ENCODE results near the gene C9orf85.

The C9orf85 gene

DNA sequence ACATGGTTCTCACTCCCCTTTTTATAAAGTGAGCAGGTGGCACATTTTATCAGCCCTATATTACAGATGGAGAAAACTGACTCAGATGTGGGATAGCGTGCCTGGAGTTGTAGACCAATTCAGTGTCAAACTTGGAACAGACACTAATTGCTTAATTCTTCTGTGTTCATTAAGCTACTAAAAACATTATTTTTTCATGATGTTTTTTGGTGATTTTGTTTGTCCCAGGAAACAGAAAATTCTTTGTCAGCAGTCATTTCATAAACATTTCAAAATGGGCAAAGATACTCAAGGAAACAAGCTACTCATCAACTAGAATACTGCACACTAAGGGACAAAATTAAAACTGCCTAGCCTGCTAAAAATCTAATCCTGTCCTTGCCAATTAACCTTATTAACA, 2.6 kb upstream of the C9orf85 start:
- DNase-seq (ENCODE audit: low read depth): no peak

- peak; percentile 15 for DNase-seq (ENCODE audit: low read depth)
These were observed 1.4 kb upstream of the C9orf85 start for GRCh38 chr9:71909887-71910649.

GRCh38 chr9:71910650-71911060, 784 bp upstream of the C9orf85 start:
- no peak for DNase-seq (ENCODE audit: low read depth)

DNA sequence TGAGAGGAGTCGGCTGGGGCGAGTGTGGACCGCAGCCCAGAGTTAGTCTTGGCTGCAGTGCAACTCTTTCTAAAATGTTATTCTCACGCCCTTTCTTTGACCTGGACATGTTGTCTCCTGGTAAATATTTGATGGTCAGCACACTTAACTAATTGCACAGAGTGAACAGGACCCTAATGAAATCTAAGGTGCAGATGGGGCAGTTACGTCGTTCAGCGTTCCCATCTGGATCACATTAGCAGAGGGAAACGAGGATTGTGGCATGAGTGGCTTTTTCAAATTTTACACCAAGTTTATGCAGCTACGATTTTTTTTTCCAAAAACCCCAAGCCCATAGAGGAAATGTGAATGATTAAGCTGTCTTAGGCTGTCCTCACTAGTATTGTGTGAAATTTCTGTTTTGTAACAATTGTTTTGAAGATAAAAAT, 483 bp downstream of the C9orf85 start:
- no peak for DNase-seq (ENCODE audit: low read depth)

- DNase-seq (ENCODE audit: low read depth): no peak
These were observed 4.1 kb downstream of the C9orf85 start for GRCh38 chr9:71915495-71915894.

GRCh38 chr9:71916834-71917534, 5.5 kb downstream of the C9orf85 start:
- DNase-seq (ENCODE audit: low read depth): no peak

GRCh38 chr9:71918419-71918818, 7.0 kb downstream of the C9orf85 start:
- no peak for DNase-seq (ENCODE audit: low read depth)

DNA sequence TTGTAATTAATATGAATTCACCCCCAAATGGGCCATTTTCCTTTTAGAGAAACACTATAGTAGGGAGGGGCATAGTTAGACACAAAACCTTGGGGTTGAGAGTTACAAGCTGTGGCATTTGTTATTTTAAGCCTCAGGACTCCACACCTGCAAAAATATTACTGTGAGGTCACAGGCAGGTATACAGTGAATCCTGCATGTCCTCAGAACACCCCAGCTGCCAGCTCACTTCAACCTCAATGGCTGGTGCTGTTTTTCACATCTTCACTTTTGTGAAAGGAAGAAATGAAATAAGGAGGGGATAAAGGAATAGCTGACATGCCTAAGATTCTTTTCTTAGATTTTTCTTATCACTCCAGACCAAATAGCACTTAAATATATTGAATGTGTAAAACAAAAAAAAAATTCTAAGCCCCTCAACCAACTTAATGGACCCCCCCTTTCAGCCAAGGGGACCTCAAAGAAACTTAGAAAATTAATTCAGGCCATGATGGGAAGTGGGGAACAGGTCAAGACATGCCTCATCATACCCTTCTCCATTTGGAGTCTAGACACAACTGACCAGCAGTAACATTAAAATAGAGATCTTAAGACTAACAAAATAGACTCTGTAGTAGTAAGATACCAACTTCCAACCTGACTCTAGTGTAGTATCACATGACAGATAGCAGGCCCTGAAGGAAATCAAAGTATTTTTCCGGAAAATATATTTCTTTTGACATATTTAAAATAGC, 9.2 kb downstream of the C9orf85 start:
- no peak for DNase-seq (ENCODE audit: low read depth)

DNA sequence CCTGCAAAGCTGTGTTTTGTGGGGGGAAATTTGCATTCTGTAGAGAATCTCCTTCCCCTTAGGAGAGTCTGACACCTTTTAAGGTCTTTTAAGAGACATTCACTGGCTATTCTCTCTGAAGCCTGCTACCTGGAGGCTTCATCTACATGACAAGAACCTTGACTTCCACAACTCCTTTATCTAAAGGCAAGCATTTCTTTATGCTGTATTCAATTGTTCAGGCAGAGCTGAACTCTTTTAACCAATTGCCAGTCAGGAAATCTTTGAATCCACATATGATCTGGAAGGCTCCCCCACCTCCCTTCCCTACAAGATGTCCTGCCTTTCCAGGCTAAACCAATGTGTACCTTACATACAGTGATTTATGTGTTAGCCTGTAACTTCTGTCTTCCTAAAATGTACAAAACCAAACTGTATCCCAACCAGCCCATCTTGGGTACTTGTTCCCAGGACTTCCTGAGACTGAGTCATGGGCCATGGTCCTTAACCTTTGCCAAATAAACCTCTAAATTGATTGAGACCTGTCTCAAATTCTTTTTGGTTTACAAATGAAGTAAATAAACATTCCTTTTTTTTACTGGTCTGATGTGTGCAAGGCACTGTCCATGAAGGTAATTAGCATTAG, 9.9 kb downstream of the C9orf85 start:
- DNase-seq (ENCODE audit: low read depth): no peak

- DNase-seq (ENCODE audit: low read depth): no peak
These were observed 13.1 kb downstream of the C9orf85 start for GRCh38 chr9:71924576-71924975.

- DNase-seq (ENCODE audit: low read depth): no peak
These were observed 14.4 kb downstream of the C9orf85 start for GRCh38 chr9:71925834-71926233.

DNA sequence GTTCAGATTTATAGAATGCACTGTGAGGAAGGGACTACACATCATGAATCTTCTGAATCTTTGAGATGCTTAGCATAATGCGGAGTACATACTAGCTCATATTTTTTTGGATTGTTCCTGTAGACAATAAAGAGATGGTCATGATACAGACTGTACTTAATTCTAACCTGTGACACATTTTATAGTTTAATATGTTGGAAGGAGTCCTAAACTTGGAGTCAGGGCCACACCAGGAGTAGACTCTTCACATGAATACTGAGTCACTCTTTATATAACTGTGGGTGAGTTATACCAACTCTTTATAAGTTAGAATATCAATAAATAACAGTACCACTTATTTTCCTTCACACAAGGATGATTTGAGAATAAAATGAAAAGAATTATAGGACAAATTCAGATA, 16.9 kb downstream of the C9orf85 start:
- no peak for DNase-seq (ENCODE audit: low read depth)

DNA sequence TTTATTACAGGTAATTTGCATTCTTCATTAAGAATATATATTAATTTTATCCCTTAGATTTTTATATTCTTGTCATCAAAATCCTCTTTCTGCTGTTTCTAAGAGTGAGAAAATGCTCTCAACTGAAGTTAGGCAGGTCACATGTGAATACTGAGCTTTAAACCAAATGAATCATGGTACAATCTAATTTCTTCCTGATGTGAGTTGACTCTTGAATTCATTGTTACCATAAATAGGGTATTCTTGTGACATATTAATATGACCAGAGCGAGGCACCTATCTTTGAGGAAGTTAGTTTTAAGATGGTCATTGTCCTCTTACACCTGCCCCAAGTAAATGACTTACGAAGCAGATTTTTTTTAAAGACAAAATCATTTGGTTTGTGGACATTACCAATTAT, 17.4 kb downstream of the C9orf85 start:
- no peak for DNase-seq (ENCODE audit: low read depth)

DNA sequence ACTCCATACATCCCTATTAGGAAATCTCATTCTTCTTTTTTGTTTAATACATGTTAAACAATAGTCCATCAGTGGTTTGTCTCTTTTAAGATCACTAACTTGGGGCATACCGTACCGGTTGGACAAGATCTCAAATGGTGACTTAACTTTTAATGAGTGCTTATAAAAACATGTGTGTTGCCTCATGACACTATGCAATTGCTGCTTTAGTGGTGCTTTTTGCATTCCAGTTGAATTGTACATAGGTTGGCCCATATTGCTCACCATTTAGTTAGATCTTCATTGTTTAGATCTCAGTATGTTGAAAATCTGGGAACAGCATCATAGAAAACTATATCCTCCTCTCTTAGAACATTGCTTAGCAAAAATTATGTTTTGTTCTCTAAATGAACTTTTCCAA, 17.8 kb downstream of the C9orf85 start:
- DNase-seq (ENCODE audit: low read depth): no peak

GRCh38 chr9:71929791-71930440, 18.5 kb downstream of the C9orf85 start:
- no peak for DNase-seq (ENCODE audit: low read depth)

DNA sequence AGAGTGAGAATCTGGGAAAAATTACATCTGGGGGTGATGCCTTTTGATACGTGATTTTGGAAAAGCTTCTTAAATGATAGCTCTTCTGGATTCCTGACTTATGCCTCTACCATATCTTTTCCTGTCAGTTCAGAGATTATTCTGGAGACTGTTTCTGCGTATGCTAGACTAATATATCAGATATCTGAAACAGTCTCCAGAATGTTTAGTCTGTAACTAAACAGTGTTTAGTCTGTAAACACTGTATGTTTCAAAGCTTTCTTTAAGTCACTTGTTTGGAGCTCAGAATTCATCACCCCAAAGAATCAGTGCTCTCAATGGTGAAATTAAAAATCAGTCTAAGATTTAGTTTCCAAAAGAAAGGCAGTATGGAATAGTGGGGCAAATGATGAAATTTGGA, 19.7 kb downstream of the C9orf85 start:
- no peak for DNase-seq (ENCODE audit: low read depth)

GRCh38 chr9:71936066-71936465, 24.6 kb downstream of the C9orf85 start:
- no peak for DNase-seq (ENCODE audit: low read depth)

DNA sequence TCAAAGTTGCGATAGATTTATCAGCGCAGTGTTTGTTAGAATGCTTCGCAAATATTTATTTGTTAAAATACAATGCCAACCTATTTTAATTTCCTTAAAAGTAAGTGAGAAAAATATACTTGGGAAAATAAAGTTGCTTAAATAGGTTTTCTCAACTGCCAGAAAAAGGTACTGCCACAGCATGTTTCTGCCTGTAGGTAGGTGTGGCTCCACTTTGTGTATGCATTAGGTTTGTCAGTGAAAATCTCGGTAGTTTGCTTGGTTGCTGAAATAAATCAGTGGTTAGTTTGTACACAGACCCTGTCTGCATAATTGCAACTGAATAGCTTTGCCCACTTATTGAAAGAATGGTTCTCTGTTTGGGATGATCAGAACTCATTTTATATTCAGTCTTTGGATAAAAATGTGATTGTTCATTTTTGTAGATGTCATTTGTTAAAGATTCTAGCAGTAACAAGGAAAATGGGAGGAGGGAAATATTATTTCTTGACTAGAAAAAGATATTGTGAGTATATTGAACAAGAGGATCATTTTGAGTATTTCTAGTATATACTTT, 25.7 kb downstream of the C9orf85 start:
- DNase-seq (ENCODE audit: low read depth): no peak

DNA sequence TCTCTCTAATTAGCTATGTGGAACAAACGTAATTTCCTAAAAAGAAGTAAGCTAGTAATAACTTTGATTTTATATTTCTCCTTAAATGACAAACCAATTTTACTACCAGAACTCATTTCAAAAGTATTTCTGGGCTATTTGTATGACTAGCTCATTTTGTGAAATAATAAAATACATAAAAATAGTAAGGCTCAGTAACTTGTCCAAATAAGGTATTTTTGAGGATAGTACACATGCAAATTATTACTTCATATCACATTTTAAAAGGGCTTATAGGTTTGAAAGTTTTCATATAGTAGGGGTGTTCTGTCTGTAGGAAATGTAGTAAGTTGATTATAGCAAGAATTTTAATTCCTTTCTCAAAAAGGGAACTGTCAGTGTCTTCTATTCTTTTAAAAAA, 26.5 kb downstream of the C9orf85 start:
- no peak for DNase-seq (ENCODE audit: low read depth)

DNA sequence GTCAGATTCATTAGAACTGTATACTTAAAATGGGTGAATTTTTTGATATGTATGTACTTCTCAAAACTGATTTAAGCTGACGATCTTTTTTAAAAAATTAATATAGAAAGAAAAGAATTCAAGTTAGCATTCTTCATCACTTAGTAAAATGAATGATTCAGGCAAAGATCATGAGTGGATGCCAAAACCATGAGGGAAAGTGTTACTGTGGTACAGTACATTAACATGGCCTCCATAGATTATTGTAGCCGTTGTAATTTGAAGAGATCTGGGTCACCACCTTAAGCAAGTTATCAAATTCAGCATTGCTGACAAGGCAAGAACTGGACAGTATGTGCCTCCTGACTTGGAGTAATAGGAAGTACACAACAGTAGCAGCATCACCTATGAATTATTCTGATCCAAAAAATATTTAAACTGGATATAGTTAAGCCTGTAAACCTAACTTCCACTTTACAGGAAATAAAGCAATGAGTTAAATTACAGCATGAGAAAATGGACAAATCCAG, 29.7 kb downstream of the C9orf85 start:
- DNase-seq (ENCODE audit: low read depth): no peak

DNA sequence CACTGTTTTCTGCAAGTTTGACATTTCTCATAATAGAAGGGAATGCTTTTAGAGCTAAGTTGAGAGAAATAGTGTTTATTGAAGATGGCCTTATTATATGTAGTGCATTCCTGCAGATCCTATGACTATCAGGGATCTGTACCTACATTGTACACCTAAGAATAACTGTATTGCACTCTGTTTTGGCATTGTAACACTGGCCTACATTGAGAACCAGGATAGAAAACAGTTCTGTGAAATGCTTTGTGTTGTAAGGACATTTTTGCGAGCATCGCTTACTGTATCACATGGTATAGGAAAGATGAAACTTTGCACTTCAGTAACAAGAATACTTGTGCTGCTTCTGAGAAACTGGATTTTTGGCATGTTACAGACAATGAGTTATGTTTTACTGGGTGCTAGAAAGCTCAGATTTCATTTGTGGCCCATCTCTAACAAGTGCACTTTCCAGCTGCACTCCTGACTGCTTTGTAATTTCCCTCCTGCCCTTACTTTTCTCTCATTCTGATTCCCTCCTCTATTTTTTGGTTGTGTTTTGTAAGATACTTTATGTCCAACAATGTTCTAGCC, 30.6 kb downstream of the C9orf85 start:
- no peak for DNase-seq (ENCODE audit: low read depth)
